A549 treated with AZD9567 at 1 μM for 4 hours (cell line): Measurements from ENCODE around the gene SLC25A22. TPM values are rescaled to one million over a fixed set of nuclear protein-coding genes. Genes with fewer than 3 reads are reported as not detected.

ENCODE experiments used
- total RNA-seq: library from RNA; stranded (reverse); fragments of 200-300 nt; extraction: Qiagen RNA extraction; gene quantifications from 5 replicates; pipeline ENCODE4 v1.2.3, GENCODE V29; 2022; ENCODE audit not compliant: insufficient read depth

The SLC25A22 gene
- 34.5 to 47.7 TPM (median 37.4 TPM) in 5 replicates for total RNA-seq

DNA sequence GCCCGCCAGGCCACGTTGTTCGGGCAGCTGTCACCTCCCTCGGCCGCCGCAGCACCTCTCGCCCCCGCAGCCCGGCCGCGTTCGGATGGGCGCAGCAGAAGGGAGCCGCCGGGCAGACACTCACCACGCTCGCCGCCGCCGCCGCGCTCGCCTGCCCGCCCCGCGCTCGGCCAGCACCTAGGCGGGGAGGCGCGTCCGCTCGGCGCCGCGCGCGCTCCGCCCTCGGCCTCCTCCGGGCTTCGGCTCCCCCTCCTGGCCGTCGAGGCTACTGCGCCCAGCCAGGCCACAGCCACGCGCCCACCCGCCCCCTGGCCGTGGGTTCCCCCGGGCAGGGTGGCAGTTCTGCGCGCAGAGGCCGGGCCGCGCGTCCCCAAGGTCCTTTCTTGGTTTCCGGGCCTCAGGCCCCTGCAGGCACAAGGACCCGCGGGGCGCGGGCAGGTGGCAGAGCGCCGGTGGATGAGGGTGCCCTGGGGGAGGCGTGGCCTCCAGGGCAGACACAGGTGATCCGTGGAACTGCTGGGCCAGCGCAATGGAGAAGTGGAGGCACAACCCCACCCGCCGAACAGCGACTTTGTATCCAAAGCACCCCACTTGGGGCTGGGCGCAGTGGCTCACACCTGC lies at the start of gene SLC25A22:
SLC25A22 (minus strand) TSS at position 189 of the 621 bp plus-strand sequence. CDS start 3,275 bp downstream, outside the sequence.

DNA sequence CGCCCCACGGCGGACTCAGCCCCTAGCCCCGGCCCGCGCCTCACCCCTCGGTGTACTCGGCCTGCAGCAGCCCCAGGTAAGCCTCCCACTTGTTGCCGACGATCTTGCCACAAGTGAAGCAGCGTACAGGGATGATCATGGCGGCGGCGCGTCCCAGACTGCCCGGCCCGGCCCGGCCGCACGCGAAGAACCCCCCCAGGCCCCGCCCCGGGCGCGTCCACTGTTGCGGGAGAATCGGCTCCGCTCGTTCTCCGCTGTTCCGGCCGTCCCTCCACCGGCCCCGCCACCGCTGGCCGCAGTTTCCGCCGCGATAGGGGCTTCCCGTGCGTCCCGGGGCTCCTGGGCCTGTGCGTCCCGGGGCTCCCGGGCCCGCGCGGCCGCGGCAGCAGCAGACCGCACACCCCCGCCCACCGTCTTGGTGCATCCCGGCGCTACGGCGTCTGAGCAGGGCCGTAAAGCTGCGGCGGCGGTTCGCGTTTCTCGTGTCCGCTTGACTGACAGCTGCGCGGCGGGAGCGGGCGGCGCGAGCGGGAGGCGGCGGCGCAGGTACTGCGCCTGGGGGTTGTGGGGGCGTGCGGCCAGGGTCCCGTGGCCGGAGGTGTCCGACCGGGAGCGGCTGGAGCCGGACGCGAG lies 44.4 kb upstream of the SLC25A22 start, which contains the start of the genes POLR2L and TSPAN4:
POLR2L (minus strand) TSS at position 160 of the 633 bp plus-strand sequence; CDS start at position 139, 21 bp downstream.
TSPAN4 (plus strand) TSS at position 483 of the 633 bp plus-strand sequence. CDS start 7,453 bp downstream, outside the sequence.

DNA sequence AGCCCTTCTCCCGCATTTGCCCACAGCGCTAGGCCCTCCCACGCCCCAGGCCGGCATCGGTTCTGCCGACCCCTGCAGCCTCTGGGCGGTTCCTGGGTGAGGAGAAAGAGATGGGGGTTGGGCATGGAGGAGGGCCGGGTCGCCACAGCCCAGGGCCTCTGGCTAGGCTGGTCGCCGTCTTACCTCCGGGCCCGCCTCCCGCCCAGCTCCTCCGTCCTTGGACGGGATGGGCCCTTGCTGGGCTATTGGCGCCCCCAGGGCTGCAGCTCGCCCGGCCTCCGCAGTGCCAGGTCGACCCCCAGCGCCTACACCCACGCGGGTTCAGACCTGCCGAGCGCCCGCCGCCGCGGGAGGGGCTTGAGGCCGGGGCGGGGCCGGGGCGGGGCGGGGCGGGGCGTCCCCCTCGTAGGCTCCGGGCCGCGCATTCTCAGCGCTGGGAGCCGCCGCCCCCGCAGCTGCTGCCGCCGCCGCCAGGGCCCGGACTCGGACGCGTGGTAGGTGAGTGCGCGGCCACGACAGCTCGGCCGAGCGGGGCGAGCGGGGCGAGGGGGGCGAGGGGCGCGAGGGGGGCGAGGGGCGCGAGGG lies 34.5 kb upstream of the SLC25A22 start, which contains the start of gene CD151:
CD151 (plus strand) TSS at position 424 of the 585 bp plus-strand sequence. CDS start 3,118 bp downstream, outside the sequence.

DNA sequence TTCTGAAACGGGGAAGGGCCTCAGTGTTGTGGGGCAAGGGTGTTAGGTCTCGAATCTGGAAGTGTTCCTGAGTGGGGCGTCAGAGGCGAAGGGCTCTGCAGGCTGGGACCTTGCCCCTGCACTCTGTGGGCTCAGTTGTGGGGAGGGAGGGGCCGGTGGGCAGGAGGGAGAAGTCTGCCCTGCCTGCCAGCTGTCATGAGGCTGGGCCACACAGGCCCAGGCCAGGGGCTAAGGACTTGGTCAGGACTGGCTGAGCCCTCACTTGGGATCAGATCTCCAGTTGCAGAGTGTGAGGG lies 29.8 kb upstream of the SLC25A22 start, which contains the start of gene CRACR2B:
CRACR2B (plus strand) TSS at position 23 of the 296 bp plus-strand sequence. CDS start 689 bp downstream, outside the sequence.

GRCh38 chr11:818396-819128 lies 20.5 kb upstream of the SLC25A22 start, which contains the start of gene PNPLA2:
PNPLA2 (plus strand) TSS chr11:818914; CDS start chr11:819719, 805 bp downstream.

GRCh38 chr11:809287-810039 lies 11.4 kb upstream of the SLC25A22 start, which contains the start of gene RPLP2:
RPLP2 (plus strand) TSS chr11:809967; CDS start chr11:810235, 268 bp downstream.

GRCh38 chr11:789943-790342 lies 8.1 kb downstream of the SLC25A22 start, which contains the start of gene CEND1:
CEND1 (minus strand) TSS chr11:790090; CDS start chr11:788576, 1,514 bp downstream.

DNA sequence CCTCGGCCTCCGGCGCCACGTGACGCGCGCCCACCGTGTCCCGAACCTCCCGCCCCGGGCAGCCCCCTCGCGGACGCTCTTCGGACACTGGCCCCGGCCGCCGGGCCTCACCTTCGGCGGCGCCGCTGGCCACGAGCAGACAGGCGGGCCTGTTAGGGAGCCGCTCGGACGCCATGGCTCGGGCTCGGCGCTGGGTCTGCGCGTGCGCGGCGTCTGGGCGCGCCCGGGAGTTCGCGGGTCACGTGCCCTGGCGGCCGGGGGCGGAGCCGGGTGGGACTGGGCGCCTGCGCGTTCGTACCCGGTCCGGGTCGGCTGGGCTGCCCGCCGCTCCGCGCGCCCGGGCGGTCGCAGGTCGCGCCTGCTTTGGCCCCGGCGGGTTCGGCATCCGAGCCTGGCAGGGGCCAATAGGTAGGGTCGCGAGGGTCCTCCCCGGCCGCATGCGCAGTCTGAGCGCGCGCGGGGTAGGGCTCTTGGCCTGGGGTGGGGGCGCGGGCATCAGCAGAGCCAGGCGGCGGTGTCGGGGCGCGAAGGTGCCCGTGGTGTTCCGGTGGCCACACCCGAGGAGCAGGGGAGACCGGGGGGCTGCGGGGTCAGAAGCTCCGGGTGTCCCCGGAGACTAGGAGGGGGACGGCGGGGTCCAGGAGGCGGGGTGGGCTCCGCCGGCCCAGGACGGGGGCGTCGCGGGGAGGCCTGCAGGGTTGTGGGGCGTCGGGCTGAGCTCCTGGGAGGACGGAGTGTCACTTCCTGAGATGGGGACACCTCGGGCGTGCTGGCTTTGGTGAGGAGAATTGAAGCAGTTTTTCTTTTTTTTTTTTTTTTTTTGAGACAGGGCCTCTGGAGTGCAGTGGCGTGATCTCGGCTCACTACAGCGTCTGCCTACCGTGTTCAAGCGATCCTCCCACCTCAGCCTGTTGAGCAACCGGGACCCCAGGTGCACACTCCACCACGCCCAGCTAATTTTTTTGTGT lies 20.5 kb downstream of the SLC25A22 start, which contains the start of gene GATD1:
GATD1 (minus strand) TSS at position 200 of the 968 bp plus-strand sequence; CDS start at position 175, 25 bp downstream.

GRCh38 chr11:747158-748006 lies 50.7 kb downstream of the SLC25A22 start, which contains the start of gene TALDO1:
TALDO1 (plus strand) TSS chr11:747464; CDS start chr11:747482, 18 bp downstream.

Other genes with a start within 250 kb of the SLC25A22 start
- 2.3 to 2.8 TPM (median 2.5 TPM) in 4 of 5 replicates, not detected in the other for gene LMNTD2, start 237.5 kb downstream of the SLC25A22 start, total RNA-seq
- 36.4 to 53.5 TPM (median 50.1 TPM) in 5 replicates for gene RASSF7, start 237.3 kb downstream of the SLC25A22 start, total RNA-seq
- gene PHRF1, start 221.8 kb downstream of the SLC25A22 start, total RNA-seq = 26.7 to 41.0 TPM (median 39.1 TPM) in 5 replicates
- 7.7 to 13.2 TPM (median 10.5 TPM) in 5 replicates for gene IRF7, start 182.3 kb downstream of the SLC25A22 start, total RNA-seq
- gene CDHR5, start 173.3 kb downstream of the SLC25A22 start, total RNA-seq = 0.02 to 0.09 TPM (median 0.05 TPM) in 4 of 5 replicates, not detected in the other
- not detected in 5 replicates for gene SCT, start 171.1 kb downstream of the SLC25A22 start, total RNA-seq
- 0.33 to 0.56 TPM (median 0.52 TPM) in 4 of 5 replicates, not detected in the other for gene DRD4, start 161.0 kb downstream of the SLC25A22 start, total RNA-seq
- gene DEAF1, start 103.1 kb downstream of the SLC25A22 start, total RNA-seq = 27.7 to 36.3 TPM (median 31.2 TPM) in 5 replicates
- gene TMEM80, start 102.5 kb downstream of the SLC25A22 start, total RNA-seq = 8.6 to 11.0 TPM (median 10.4 TPM) in 5 replicates
- gene EPS8L2, start 92.0 kb downstream of the SLC25A22 start, total RNA-seq = 64.8 to 132 TPM (median 122 TPM) in 5 replicates
- gene TALDO1, start 50.8 kb downstream of the SLC25A22 start, total RNA-seq = 386 to 459 TPM (median 396 TPM) in 5 replicates
- gene GATD1, start 20.8 kb downstream of the SLC25A22 start, total RNA-seq = 33.6 to 50.1 TPM (median 49.2 TPM) in 5 replicates
- 2.0 to 6.3 TPM (median 2.2 TPM) in 5 replicates for gene CEND1, start 8.2 kb downstream of the SLC25A22 start, total RNA-seq
- gene PIDD1, start 7.0 kb upstream of the SLC25A22 start, total RNA-seq = 8.7 to 16.2 TPM (median 15.7 TPM) in 5 replicates
- gene RPLP2, start 11.7 kb upstream of the SLC25A22 start, total RNA-seq = 1,691 to 2,650 TPM (median 2,403 TPM) in 5 replicates
- gene PNPLA2, start 20.6 kb upstream of the SLC25A22 start, total RNA-seq = 47.4 to 71.6 TPM (median 65.8 TPM) in 5 replicates
- gene CRACR2B, start 29.6 kb upstream of the SLC25A22 start, total RNA-seq = 2.6 to 6.3 TPM (median 5.7 TPM) in 5 replicates
- gene CD151, start 34.7 kb upstream of the SLC25A22 start, total RNA-seq = 775 to 859 TPM (median 829 TPM) in 5 replicates
- gene POLR2L, start 44.2 kb upstream of the SLC25A22 start, total RNA-seq = 634 to 722 TPM (median 687 TPM) in 5 replicates
- 123 to 190 TPM (median 181 TPM) in 5 replicates for gene TSPAN4, start 44.6 kb upstream of the SLC25A22 start, total RNA-seq
- 74.8 to 78.2 TPM (median 75.3 TPM) in 5 replicates for gene CHID1, start 112.5 kb upstream of the SLC25A22 start, total RNA-seq
- 31.8 to 39.9 TPM (median 36.6 TPM) in 5 replicates for gene AP2A2, start 127.6 kb upstream of the SLC25A22 start, total RNA-seq
- gene MUC6, start 238.4 kb upstream of the SLC25A22 start, total RNA-seq = 0.01 to 0.06 TPM (median 0.02 TPM) in 3 of 5 replicates, not detected in the others